ENCODE measurements around the gene JAG2.
A peak's percentile ranks its signal among the peaks of the same experiment; 100 is the strongest.

The JAG2 gene

DNA sequence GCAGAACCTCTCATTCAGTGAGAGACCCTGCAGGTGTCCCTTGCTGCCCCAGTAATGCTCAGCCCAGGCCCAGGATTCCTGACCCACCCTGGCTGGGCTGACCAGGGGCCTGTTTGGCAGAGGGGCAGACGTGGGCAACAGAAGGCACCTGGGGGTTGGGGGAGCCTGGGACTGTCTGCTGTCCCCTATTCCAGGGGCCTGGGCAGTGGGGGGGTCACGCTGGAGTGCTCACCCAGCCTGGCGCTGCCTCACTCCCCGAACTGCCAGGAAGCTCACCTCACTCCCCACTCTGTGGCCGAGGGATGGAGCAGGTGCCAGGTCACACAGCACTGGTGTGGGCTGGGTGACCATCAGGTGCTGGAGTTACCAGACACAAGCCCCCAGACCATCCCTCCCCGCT lies 35.1 kb upstream of the JAG2 start:
- FAIRE-seq (no peak), DNase-seq (ENCODE audit: low spot score) (no peak)

DNA sequence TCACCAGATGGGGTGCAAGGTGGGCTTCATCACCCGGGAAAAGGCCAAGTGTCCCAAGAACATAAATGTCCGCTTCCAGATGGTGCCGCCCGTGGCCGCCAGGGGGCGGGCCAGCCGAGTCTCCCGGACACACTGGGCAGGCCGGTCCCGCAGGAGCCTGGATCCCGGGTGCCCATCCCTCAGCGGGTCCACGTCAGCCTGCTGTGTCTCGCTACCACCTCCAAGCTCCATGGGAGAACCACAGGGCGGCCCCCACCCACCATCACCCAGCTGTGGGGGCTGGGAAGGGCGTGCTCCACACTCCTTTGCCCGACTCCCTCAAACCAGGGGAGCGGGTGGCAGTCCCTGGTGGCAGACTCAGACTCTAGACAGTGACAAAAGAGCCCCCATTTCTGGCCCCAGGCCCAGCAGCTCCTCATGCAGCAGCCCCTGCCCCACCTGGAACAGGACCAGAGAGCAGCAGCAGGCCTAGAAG lies 34.5 kb upstream of the JAG2 start:
- no peak for FAIRE-seq
- DNase-seq (ENCODE audit: low spot score), result peak; percentile 11

DNA sequence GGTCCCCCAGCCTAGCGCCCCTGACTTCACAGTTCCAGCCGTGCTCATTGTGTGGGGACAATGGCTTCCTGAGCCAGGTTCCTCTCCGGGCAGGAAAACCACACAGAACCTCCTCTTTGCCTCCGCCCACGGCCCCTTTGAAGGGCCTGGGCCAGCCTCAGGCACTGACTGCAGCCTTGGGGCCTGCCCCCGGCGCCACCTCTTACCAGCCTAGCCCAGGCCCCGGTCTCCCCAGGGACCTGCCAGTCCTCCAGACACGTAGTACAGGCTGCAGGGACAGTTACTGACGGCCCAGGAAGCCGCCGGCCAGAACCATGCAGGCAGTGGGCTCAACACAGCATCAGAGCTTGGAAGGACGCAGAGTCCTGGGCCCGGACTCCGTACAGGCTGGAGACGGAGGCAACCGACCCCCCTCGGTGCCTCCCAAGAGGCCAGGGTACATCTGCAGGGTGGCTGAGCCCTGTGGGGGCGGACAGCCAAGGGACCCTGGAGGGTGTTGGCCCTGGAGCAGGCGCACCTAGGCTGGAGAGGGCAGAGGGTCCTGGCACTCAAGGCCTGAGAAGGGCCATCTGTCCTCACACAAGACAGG lies 33.4 kb upstream of the JAG2 start:
- no peak for FAIRE-seq
- no peak for DNase-seq (ENCODE audit: low spot score)

DNA sequence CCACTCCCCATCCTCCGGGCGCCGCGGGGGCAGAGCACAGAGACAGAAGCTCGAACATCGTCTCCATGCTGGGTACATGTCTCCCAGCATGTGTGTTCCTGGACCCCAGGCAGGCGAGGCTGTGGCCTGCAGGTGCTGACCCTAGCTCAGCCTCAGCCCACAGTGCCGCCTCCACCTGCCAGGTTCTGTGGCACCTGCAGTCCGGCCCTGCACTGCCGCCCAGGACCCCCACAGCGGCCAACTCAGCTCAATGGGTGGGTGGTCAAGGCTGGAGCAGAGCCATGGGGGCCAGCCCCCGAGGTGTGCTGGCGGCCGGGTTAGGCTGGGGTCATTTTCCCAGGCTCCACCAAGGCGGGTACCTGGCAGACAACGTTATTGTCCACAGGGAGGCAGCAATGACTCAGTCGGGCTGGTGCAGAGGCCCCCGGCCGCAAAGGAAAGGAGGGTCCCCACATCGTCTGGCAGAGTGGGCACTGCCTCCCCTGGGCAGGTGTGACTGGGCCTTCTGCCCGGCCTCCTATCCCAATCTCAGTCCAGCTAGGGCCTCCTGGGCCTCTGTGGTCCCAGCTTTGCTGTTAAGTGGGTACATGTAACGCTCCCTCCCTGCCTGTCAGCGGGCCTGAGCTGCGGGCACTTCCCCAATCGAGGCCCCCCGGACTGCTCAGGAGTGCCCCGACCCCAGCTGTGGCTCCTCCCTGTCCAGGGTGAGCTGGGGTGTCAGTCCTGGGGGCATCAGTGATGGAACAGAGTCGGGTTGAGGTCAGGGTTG lies 32.8 kb upstream of the JAG2 start:
- DNase-seq (ENCODE audit: low spot score) (no peak), FAIRE-seq (no peak)

DNA sequence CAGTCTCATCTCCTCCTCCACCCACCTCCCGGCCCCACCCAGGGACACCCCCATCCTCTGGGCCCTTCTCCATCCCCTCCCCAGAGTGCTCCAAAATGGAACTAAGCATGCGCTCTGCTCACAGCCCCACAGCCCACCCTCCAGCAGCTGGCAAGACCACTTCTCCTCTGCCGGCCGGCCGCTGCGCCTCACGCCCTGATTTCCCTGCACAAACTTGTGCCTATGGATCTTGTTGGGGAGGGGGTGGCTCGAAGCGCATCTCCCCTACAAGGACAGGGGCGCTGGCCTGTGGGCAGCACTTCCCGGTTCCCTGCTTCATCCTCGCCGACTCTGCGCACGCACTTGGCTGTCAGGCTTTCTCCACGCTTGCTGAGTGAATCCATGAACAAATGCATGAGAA lies 32.1 kb upstream of the JAG2 start:
- DNase-seq (ENCODE audit: low spot score) (no peak), FAIRE-seq (no peak)

DNA sequence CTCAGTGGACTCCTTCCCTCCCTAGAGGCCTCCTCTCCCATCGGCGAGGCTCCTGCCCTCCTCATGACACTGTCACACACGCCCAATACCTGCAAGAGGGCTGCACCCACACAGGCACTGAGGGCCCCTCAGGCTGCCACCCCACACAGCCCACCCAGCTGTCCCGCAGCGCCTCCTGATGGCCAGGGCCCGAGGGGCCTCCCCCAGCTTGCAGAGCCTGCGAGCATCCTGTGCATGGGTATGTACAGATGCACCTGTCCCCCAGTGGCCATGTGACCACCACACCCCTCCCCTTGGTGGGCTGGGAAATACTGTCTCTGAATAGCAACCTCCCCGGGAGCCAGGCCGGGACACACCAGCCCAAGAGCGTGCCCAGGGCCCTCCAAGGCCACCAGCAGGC lies 31.5 kb upstream of the JAG2 start:
- DNase-seq (ENCODE audit: low spot score) (no peak), FAIRE-seq (no peak)

DNA sequence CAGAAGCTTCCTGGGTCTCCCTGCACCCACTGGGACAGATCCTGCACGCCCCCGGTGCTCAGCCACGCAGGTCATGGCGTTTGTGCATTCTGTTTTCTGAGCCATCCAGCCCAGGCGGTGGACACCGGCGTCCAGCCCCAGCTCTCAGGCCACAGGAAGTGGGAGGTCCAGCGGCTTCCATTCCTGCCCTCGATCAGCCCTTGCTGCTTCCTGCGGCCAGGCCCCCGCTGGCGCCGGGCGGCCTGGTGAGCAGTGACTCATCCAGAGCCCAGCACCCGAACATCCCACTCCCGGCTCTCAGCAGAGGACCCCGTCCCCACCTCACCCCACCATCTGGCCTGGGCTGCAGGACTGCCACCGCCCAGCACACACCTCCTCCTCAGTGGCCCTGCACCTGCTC lies 30.5 kb upstream of the JAG2 start:
- peak; percentile 5 for DNase-seq (ENCODE audit: low spot score)

DNA sequence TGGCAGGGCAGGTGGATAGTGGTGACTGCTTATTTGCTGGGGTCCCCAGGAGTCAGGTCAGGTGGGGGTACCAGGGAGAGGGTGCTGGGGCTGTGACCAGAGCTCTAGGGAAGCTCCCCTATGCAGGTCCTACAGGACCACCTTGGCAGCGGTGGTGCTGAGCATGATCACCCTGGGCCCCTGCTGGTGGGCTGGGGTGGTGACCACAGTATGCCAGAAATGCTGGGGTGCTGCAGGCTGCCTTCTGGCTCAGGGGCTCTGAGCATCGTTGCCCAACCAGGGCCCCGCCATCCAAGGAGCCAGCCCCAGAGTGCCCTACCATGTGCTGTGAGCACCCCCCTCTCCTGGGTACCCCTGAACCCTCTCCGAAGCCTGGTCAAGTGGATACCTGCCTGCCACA lies 30.0 kb upstream of the JAG2 start:
- FAIRE-seq (no peak), DNase-seq (ENCODE audit: low spot score) (no peak)

More for the DNA sequence above, 30.5 kb upstream of the JAG2 start:
- no peak for FAIRE-seq

DNA sequence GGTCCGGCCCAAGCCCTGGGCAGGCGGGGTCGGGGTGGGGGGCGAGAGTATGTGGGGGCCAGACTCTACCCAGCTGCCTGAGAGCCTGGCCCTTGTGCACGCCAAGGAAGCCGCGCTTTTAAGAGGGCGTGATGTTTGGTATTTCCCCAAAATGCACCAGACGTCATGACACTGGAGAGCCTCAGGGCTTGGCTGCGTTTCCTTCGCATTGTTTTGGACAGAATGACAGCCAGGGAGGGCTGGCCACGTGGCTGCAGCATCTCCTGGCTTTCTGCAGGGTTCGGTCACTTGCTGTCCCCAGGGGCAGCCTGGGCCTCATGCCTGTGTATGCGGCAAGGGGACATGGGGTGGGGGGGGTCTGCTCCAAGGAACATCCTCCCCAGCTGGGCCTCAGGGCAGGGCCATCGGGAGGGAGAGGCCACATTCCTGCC lies 28.6 kb upstream of the JAG2 start:
- DNase-seq (ENCODE audit: low spot score) (no peak), FAIRE-seq (no peak)

DNA sequence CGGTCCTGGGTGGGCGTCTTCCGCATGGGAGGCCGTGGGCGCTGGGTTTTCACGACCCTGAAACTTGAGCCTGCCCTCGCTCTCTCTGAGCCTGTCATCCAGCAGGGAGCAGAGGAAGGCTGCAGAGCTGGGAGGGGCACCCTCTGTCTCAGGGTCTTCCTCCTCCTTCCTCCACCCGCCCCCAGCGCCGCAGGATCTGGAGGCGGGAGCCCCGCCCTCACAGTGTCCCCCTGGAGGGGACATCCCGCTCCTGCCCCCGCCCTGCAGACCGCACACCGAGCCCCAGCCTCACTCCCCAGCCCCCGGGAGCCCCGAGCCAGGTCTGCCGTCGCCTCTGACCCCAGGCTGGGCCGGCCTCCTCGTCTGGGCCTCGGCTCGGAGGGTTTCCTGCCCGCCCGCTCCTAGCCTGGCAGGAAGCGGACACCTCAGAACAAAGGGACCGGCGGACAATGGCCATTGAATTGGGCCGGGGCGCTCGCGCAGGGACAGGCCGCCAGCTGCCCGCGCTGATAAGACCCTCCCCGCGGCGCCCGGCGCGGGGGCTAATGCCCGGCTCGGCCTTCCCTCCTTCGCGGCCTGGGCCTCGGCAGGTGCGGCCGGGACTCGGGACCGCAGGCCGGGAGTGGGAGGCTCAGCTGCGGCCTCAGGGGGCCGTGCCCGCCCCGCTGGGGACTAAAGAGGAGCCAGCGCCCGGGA lies 27.8 kb upstream of the JAG2 start:
- DNase-seq (ENCODE audit: low spot score), result no peak
- FAIRE-seq, result no peak

DNA sequence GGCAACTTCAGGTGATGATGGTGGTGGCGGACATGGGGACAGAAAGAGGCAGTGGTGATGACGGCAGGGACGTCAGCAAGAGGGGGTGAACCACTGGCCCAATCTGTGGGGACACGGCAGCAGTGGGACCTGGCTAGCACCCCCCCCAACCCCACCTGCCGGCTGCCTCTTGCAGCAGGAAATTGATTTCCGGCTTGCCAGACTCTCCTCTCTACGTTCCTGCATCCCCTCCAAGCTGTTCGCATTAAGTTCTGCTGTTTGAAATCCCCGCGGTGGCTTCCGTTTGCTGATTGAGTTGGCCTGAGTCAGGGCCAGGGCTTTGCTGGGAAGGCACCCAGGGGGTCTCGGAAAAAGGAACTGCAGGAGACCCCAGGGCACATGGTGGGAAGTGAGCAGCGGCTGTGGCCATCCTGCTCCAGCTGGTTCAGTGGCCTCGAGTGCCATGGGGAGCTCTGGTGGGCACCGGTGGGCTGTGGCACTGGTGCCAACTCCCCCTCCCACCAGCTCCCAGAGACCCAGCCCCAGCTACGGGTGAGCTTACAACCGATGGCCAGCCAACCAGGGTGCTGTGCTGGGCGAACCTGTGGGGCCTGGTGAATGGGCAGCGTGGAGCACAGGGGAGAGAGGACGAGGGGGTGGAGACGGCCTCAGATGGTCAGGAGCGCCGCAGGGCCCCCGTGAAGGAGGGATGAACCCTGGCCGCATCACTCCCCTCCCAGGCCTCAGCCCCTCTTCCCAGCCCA lies 27.1 kb upstream of the JAG2 start:
- no peak for FAIRE-seq

DNA sequence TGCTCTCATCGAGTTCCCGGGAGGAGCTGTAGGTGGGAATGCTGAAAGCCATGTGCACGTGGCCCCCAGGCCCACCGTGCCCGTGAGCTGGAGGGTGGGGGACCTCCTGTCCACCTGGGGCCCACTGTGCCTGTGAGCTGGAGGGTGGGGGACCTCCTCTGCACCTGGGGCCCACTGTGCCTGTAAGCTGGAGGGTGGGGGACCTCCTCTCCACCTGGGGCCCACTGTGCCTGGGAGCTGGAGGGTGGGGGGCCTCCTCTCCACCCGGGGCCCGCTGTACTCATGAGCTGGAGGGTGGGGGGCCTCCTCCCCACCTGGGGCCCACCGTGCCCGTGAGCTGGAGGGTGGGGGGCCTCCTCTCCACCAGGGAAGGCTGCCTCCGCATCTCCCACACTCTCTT lies 26.5 kb upstream of the JAG2 start:
- FAIRE-seq, result no peak
- DNase-seq (ENCODE audit: low spot score), result no peak

More for the DNA sequence above, 27.1 kb upstream of the JAG2 start:
- DNase-seq (ENCODE audit: low spot score), result no peak

DNA sequence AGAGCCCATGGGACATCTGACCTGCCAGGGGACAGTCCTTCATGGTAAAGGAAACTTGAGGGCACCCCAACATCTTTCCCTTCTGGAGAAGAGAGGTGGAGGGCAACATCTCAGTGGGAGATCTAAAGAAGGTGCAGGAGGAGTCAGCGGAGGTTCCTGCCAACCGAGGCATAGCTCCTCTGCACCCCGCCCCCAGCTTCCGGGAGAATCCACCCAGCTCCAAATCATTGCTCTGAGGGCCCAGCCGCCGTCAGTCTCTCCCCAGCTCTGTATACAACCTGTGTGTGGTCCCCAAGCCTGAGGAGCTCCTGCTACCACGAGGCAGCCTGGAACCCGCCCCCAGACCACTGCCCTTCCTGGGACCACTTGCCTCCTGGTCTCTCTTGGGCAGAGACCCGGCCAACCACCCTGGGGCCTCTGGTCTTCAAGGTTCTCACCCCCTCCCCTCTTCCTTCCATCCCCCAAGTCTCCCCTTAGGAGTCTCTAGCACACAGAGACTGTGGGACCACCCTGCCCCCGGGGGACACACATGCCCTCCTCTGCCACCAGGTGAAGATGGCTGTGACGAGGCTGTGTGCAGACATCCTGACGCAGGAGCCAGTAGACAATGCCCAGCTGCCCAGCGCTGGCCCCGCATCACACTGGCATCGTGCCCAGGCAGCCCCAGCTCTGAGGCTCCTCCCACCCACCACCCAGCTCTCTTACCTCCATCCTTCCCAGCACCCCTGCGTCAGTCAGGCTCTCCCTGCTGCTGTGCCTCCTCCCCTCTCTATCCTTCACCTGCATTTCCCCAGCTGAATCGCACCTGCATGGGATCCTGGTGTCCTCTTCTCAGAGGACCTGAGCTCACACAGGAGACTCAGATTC lies 25.6 kb upstream of the JAG2 start:
- FAIRE-seq (no peak), DNase-seq (ENCODE audit: low spot score) (no peak)

DNA sequence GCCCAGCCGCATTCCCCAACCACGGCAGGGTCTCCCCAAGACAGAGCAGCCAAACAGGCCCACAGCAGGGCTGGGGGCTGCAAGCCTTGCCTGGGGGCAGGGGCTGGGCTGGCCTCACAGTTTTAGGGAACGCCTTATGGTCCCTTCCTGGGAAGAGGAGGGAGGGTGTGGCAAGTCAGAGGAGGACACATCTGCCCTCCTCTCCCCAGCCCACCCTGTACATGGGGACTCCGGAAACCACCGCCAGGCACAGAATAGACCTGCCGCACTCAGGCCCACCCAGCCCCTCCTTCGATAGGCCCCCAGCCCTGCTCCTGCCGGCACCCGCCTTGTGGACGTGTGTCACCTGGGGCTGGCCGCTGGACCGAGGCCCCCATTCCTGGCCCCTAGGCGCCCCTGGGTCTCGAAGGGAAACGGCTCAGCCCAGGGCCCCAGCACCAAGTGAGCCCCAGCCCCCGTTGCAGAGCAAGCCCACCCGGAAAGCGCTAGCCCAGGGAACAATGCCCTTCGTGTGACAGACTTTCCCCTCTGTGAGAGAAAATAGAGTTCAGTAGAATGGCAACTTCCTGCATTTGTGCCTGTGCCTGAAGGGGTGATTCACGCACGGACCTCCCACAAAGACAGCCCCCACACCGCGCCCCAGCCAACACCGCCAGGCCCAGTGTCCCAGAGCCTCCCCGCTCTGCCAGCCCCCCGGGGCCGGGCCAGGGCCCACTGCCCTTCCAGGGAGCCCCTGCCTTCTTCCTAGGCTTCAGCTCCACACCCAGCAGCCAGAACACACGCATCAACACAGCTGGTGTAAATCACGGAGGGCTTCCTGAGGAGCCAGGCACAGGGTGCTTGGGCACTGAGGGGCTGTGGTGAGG lies 24.5 kb upstream of the JAG2 start:
- FAIRE-seq, result no peak
- no peak for DNase-seq (ENCODE audit: low spot score)

DNA sequence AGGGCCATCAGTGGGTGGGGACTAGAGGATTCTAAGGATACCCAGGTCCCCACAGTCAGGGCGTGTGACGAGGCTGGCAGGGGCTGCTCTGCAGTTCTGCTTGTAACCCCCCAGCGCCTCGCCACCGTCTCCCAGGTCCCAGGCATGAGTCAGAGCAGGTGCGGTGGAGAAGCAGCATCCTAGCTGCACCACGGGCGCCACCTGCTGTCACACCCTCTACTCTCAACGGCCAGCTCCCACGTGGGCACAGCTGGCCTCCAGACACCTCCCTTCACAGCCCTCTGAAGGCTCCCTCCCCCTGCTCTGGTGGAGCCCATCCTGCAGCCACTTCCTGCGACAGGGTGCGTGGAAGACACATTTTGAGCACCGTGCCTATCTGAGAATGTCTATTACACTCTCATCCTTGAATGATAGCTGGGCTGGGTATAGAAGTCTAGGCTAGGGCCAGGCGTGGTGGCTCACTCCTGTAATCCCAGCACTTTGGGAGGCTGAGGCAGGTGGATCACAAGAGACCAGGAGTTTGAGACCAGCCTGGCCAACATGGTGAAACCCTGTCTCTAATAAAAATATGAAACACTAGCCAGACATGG lies 19.5 kb upstream of the JAG2 start:
- FAIRE-seq (no peak), DNase-seq (ENCODE audit: low spot score) (peak; percentile 11)

DNA sequence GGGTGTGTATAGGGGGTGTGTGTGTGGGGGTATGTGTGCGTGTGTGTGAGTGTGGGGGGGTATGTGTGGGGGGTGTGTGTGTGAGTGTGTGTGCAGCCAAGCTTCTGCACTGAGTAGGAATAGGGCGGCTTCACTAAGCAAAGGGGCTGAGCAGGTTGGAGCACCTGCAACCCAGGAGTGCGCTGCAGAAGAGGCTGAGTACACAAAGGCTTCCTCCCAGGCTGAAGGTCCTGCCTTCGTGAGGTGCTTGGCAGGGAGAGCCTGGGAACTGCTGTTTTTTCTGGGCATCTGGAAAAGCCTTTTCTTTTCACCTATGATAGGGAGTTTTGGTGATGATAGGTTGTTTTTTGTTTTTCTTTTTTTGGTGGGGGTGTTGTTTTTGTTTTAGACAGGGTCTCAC lies 18.5 kb upstream of the JAG2 start:
- FAIRE-seq (no peak), DNase-seq (ENCODE audit: low spot score) (no peak)

DNA sequence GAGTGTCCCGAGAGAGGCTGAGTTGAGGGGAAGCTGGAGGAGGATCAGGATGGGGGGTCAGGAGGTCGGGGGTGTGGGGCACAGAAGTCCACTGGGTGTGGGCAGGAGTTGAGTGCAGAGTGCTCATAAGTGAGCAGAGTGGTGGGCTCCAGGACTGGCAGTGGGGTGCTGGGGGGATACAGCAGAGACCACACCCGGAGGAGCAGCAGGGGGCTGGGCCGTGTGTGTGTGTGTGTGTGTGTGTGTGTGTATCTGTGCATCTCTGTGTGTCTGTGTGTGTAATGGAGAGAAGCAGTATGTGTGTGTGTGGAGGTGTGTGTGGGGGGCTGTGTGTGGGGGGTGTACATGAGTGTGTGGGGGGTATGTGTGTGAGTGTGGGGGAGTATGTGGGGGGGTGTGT lies 17.4 kb upstream of the JAG2 start:
- DNase-seq (ENCODE audit: low spot score) (no peak), FAIRE-seq (no peak)

DNA sequence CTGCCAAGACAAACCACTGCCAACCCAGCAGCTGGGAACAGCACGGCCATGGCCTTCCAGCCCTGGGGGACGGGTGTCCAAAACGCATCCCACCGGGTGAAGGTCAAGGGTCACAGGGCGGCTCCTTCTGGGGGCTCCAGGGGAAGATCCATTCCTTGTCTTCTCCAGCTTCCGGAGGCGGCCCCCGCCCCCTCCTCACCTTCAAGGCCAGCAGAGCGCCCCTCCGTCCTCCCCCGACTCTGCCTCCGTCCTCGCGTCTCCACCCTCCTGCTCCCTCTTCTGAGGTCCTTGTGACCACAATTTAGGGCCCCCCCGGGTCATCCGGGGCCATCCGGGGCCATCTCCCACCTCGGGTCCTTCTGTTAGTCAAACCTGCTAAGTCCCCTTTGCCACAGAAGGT lies 16.4 kb upstream of the JAG2 start:
- FAIRE-seq (no peak), DNase-seq (ENCODE audit: low spot score) (no peak)

DNA sequence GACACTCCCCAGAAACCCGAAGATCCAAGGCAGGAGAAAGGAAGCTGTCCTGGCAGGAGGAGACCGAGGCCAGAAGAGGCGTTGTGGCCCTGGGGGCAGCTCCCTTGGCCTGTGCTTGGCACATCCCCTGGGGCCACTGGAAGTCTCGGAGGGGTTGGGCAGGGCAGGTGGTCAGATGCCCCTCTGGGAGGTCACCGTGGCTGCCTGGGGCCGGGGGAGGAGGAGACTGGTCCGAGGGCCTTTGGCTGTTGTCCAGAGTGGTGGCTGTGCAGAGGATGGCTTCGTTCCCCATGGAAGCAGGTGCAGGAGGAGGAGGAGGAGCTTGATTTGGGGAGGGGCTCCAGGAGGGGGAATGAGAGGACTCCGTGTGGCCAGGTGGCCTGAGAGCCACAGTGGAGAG lies 15.9 kb upstream of the JAG2 start:
- FAIRE-seq (no peak), DNase-seq (ENCODE audit: low spot score) (no peak)

Measured in RCC 7860 (cell line).